ENCODE measurements around the gene GPC6.

GRCh38 chr13:93628136-93628797 lies 401.7 kb downstream of the GPC6 start:
- no peak for TF ChIP-seq RAD21 (conservative IDR thresholded peaks at IDR 0.05 in 1 of 2, IDR thresholded peaks at IDR 0.05 in 1 of 2)
- no peak for TF ChIP-seq CTCF (IDR thresholded peaks at IDR 0.05)
- no peak for TF ChIP-seq SREBF2 (IDR thresholded peaks at IDR 0.05)
- TF ChIP-seq PBX3 (IDR thresholded peaks at IDR 0.05): no peak
- no peak for TF ChIP-seq ELK1 (IDR thresholded peaks at IDR 0.05; ENCODE audit: low read depth, low read length)
- TF ChIP-seq SMC3 (IDR thresholded peaks at IDR 0.05): no peak
- no peak for TF ChIP-seq MAX (IDR thresholded peaks at IDR 0.05)

Data from A549 (cell line).